B cell (primary cell): ENCODE measurements around the gene SDC4. TPM values are rescaled to one million over a fixed set of nuclear protein-coding genes. Genes with fewer than 3 reads are reported as not detected.

Source experiments
- ATAC-seq: fragments of 200-7000 bp; cut with Tn5 transposase; one replicate; pipeline ENCODE4 v1.10.0; 2021; ENCODE audit warnings: low read depth, mild to moderate bottlenecking, moderate number of reproducible peaks, moderate library complexity
- CTCF ChIA-PET: fragments of 350-600 bp; sonication (Branson Sonifier 250); formaldehyde crosslinking; loops from one replicate; lab custom pipeline; 2021; ENCODE audit warnings: antibody characterized with exemption, inconsistent platforms; lab: Charles Lee
- POLR2A ChIA-PET: fragments of 350-600 bp; sonication (Branson Sonifier 250); formaldehyde crosslinking; loops from one replicate; lab custom pipeline; 2021; ENCODE audit warnings: antibody characterized with exemption; lab: Charles Lee
- DNase-seq: peaks from one replicate; pipeline ENCODE4 v3.0.0; 2013
- H2AFZ ChIP-seq: 2 replicates; pipeline ENCODE4 v1.6.1; 2012; ENCODE audit warnings: mild to moderate bottlenecking, low read depth, low read length; ENCODE audit not compliant: insufficient read depth, poor library complexity, severe bottlenecking
- H3K27ac ChIP-seq, 2 donors: 1 replicate in 1 of 2; 2 replicates in 1 of 2; pipeline ENCODE4 v1.5.1; 2012 to 2013; ENCODE audit warnings: low read length in 2 of 2, mild to moderate bottlenecking in 2 of 2, moderate library complexity in 1 of 2
- H3K27me3 ChIP-seq, 4 experiments: fragments of 200-600 bp in 1 of 4; sonication (generic) in 1 of 4; replicated peaks in 1 of 4; 1 replicate in 2 of 4; 2 replicates in 2 of 4; pipeline versions ENCODE4 v1.6.1 to v1.7.0; 2013 to 2016; ENCODE audit warnings: low read length in 3 of 4, mild to moderate bottlenecking in 2 of 4, mixed read lengths in 1 of 4, moderate library complexity in 1 of 4; ENCODE audit not compliant: insufficient read depth in 4 of 4, control insufficient read depth in 3 of 4; ENCODE audit errors: control extremely low read depth in 1 of 4
- H3K36me3 ChIP-seq, 2 experiments: replicated peaks in 1 of 2; 1 replicate in 1 of 2; 2 replicates in 1 of 2; pipeline versions ENCODE4 v1.6.1 to v1.7.1; 2013; ENCODE audit warnings: low read length in 1 of 2; ENCODE audit not compliant: insufficient read depth in 2 of 2, control insufficient read depth in 1 of 2; ENCODE audit errors: control extremely low read depth in 1 of 2, extremely low read depth in 1 of 2
- H3K4me1 ChIP-seq, 2 donors: fragments of 200-600 bp in 1 of 2; sonication (generic) in 1 of 2; 1 replicate in 1 of 2; 2 replicates in 1 of 2; pipeline versions ENCODE4 v1.5.1 to v1.6.1; 2013 to 2017; ENCODE audit warnings: low read length in 2 of 2; ENCODE audit not compliant: control insufficient read depth in 2 of 2, insufficient read depth in 2 of 2
- H3K4me2 ChIP-seq: replicated peaks from 2 replicates; pipeline ENCODE3; 2012; ENCODE audit warnings: mild to moderate bottlenecking, low read depth, low read length; ENCODE audit not compliant: poor library complexity, severe bottlenecking
- H3K4me3 ChIP-seq, 5 experiments: fragments of 200-600 bp in 1 of 5; sonication (generic) in 1 of 5; 1 replicate in 3 of 5; 2 replicates in 2 of 5; pipeline versions ENCODE4 v1.5.1 to v1.7.0; 2011 to 2016; ENCODE audit warnings: low read length in 4 of 5, mild to moderate bottlenecking in 4 of 5, low read depth in 2 of 5, control low read depth in 1 of 5, moderate library complexity in 1 of 5; ENCODE audit not compliant: insufficient read depth in 1 of 5; ENCODE audit errors: control extremely low read depth in 1 of 5, extremely low read depth in 1 of 5
- H3K79me2 ChIP-seq: fragments of 200-600 bp; sonication (generic); one replicate; pipeline ENCODE4 v1.6.0; 2016; ENCODE audit warnings: low read length; ENCODE audit not compliant: control insufficient read depth, insufficient read depth
- H3K9ac ChIP-seq: fragments of 200-600 bp; sonication (generic); 2 replicates; pipeline ENCODE4 v1.6.1; 2017; ENCODE audit warnings: mild to moderate bottlenecking, low read length, moderate library complexity
- H3K9me3 ChIP-seq, 3 donors: one replicate each; pipeline versions ENCODE4 v1.6.1 to v1.7.1; 2013; ENCODE audit warnings: low read length in 2 of 3; ENCODE audit not compliant: control insufficient read depth in 2 of 3, insufficient read depth in 1 of 3; ENCODE audit errors: control extremely low read depth in 1 of 3
- H4K20me1 ChIP-seq: 2 replicates; pipeline ENCODE4 v1.6.0; 2012; ENCODE audit warnings: mild to moderate bottlenecking, low read length; ENCODE audit not compliant: insufficient read depth, control insufficient read depth, poor library complexity, severe bottlenecking
- H3K27ac Mint-ChIP-seq: one replicate; pipeline ENCODE4 v1.8.0; 2021; ENCODE audit warnings: mixed read lengths
- H3K27me3 Mint-ChIP-seq: one replicate; pipeline ENCODE4 v1.8.0; 2021; ENCODE audit warnings: mixed read lengths
- H3K4me1 Mint-ChIP-seq: one replicate; pipeline ENCODE4 v1.8.0; 2021; ENCODE audit warnings: mixed read lengths
- H3K4me3 Mint-ChIP-seq: one replicate; pipeline ENCODE4 v1.8.0; 2021; ENCODE audit warnings: mixed read lengths
- H3K9me3 Mint-ChIP-seq: one replicate; pipeline ENCODE4 v1.8.0; 2022; ENCODE audit warnings: mixed read lengths; ENCODE audit not compliant: insufficient read depth
- CTCF ChIP-seq: fragments of 200-600 bp; IDR thresholded peaks from one replicate; pipeline ENCODE4 v1.8.0; 2022; ENCODE audit warnings: antibody characterized with exemption, mild to moderate bottlenecking
- EZH2 ChIP-seq: IDR thresholded peaks from 2 replicates; pipeline ENCODE4 v1.6.1; 2012; ENCODE audit warnings: borderline replicate concordance, low read depth, mild to moderate bottlenecking, moderate library complexity, low read length; ENCODE audit not compliant: insufficient read depth, poor library complexity, severe bottlenecking
- WGBS: methylation state at CpG from one replicate; pipeline ENCODE4 v1.1.5; 2013; ENCODE audit warnings: missing lambda C conversion rate; ENCODE audit not compliant: insufficient coverage; 5-methylcytosine and 5-hydroxymethylcytosine counted together
- intact Hi-C: fragments of 100-400 bp; cut with micrococcal nuclease; formaldehyde crosslinking; loops from one replicate; pipeline ENCODE4 v1.10.0; 2022
- polyA plus RNA-seq: library from polyadenylated mRNA; depleted of rRNA; stranded (reverse); fragments of >200 nt; gene quantifications from 2 replicates; pipeline ENCODE4 v1.2.3, GENCODE V29; 2012
- total RNA-seq, 2 donors: library from RNA; stranded (reverse); fragments of 120-200 nt in 1 of 2; gene quantifications; 1 replicate in 1 of 2; 2 replicates in 1 of 2; pipeline versions ENCODE4 v1.2.3 to v1.2.4, GENCODE V29; 2013 to 2022

Gene SDC4
- total and polyA plus RNA-seq, 2 donors (not counting 1 experiment from before 2014, with no cell fraction given): 0.04 TPM; not detected in 1

- no peak overlapping the region for H3K27ac ChIP-seq
- Mint-ChIP-seq H3K4me3 (no peak overlapping the region), H3K9me3 (no peaks in the 10 kb centered on the region), H3K27ac (peak overlapping the region; percentile 15), H3K27me3 (no peaks in the 10 kb centered on the region), H3K4me1 (peaks cover 23% of the 10 kb centered on the region)
- no peaks in the 10 kb centered on the region for H4K20me1 ChIP-seq
- no peaks in the 10 kb centered on the region for H3K36me3 ChIP-seq
- 8% methylated on average over 4 of the region's 7 CpGs for WGBS
- peaks cover 0 to 3% (median 0%) of the 10 kb centered on the region in 4 experiments for H3K27me3 ChIP-seq
- ChIA-PET POLR2A (interaction anchor here (2.2 kb wide), 1 partner anchor 46 kb away, joined by 12 read pairs; no protein-coding TSS in a partner anchor), CTCF (interaction anchor here (0.7 to 7.9 kb wide), 17 partner anchors 11 to 650 kb away, joined by 3 to 135 read pairs (median 4); partner anchors contain the start of gene SYS1)
- H3K4me1 ChIP-seq: peaks cover 28 to 41% of the 10 kb centered on the region in 2 donors
- no peak overlapping the region for H3K9ac ChIP-seq
- H2AFZ ChIP-seq: no peak overlapping the region
- ATAC-seq (peak; percentile 23), DNase-seq (peak; percentile 70)
- TF ChIP-seq EZH2 (no peak), CTCF (no peak)
- H3K4me3 ChIP-seq: no peak overlapping the region
- peaks cover 0 to 8% (median 3%) of the 10 kb centered on the region in 3 donors for H3K9me3 ChIP-seq
- intact Hi-C loops: no loop called here
- no peaks in the 10 kb centered on the region for H3K79me2 ChIP-seq
- no peak overlapping the region for H3K4me2 ChIP-seq
These were observed 25.3 kb downstream of the SDC4 start for GRCh38 chr20:45322952-45323383.

GRCh38 chr20:45320948-45321595 lies 27.2 kb downstream of the SDC4 start:
- Histone ChIP-seq H3K4me1 (peaks cover 34 to 45% of the 10 kb centered on the region in 2 donors), H4K20me1 (no peaks in the 10 kb centered on the region), H3K27me3 (peaks cover 0 to 19% (median 3%) of the 10 kb centered on the region in 4 experiments), H2AFZ (no peak overlapping the region), H3K9me3 (peaks cover 0 to 11% (median 3%) of the 10 kb centered on the region in 3 donors), H3K79me2 (no peaks in the 10 kb centered on the region), H3K9ac (peak overlapping the region; percentile 33), H3K4me2 (peak overlapping the region; percentile 63), H3K4me3 (peak overlapping the region in 1 of 5 experiments; percentile 8), H3K36me3 (no peaks in the 10 kb centered on the region), H3K27ac (peak overlapping the region in 1 of 2 donors; percentile 52)
- Mint-ChIP-seq H3K4me1 (peaks cover 24% of the 10 kb centered on the region), H3K27ac (peak overlapping the region; percentile 50), H3K9me3 (no peaks in the 10 kb centered on the region), H3K27me3 (peaks cover 8% of the 10 kb centered on the region), H3K4me3 (peak overlapping the region; percentile 59)
- ATAC-seq (peak; percentile 91), DNase-seq (peak; percentile 89)
- intact Hi-C loops: loop anchor here (2.0 kb wide), 1 partner anchor 42 kb away; the partner anchor contains the start of gene SYS1
- no peak for TF ChIP-seq EZH2
- TF ChIP-seq CTCF: no peak
- WGBS: 25% methylated on average over 3 of the region's 5 CpGs
- CTCF ChIA-PET: interaction anchor here (0.6 to 7.9 kb wide), 18 partner anchors 9 to 469 kb away, joined by 3 to 135 read pairs (median 10); partner anchors contain the start of gene SYS1
- POLR2A ChIA-PET: interaction anchor here (0.6 to 2.2 kb wide), 6 partner anchors 8 to 118 kb away, joined by 5 to 12 read pairs (median 6); partner anchors contain the start of gene SYS1
